Measurements from ENCODE around the gene DTNA. TPM values are rescaled to one million over a fixed set of nuclear protein-coding genes. Genes with fewer than 3 reads are reported as not detected.
A peak's percentile ranks its signal among the peaks of the same experiment; 100 is the strongest.

DTNA gene
- total RNA-seq, 4 donors from 2014 or later = 26.1 to 58.3 (median 40.3) TPM

GRCh38 chr18:34841891-34842290 lies 131.8 kb downstream of the DTNA start:
- Histone ChIP-seq H3K4me3 (no peak overlapping the region), H3K36me3 (no peaks in the 10 kb centered on the region), H3K27me3 (no peaks in the 10 kb centered on the region), H3K9me3 (no peaks in the 10 kb centered on the region), H3K27ac (no peak overlapping the region), H3K4me1 (peaks cover 0 to 10% (median 5%) of the 10 kb centered on the region in 4 donors)
- no peak for DNase-seq (ENCODE audit: low spot score in 2 of 2)
- no peak for TF ChIP-seq EP300 (IDR thresholded peaks at IDR 0.05)
- TF ChIP-seq CTCF (IDR thresholded peaks at IDR 0.05) = no peak
- no peak for TF ChIP-seq POLR2A (IDR thresholded peaks at IDR 0.05)

- no peak for TF ChIP-seq POLR2A (IDR thresholded peaks at IDR 0.05)
- H3K27me3 ChIP-seq = no peaks in the 10 kb centered on the region
- no peaks in the 10 kb centered on the region for H3K9me3 ChIP-seq
- H3K36me3 ChIP-seq = no peaks in the 10 kb centered on the region
- no peak overlapping the region for H3K4me3 ChIP-seq
- H3K27ac ChIP-seq = no peak overlapping the region
- no peaks in the 10 kb centered on the region for H3K4me1 ChIP-seq
- no peak for DNase-seq (ENCODE audit: low spot score in 2 of 2)
- WGBS, 2 donors = 89 to 94% methylated on average over 1 of the region's 1 CpG
Observed at GRCh38 chr18:34844072-34844471, 134.0 kb downstream of the DTNA start.

GRCh38 chr18:34844732-34845459 lies 134.8 kb downstream of the DTNA start:
- H3K4me1 ChIP-seq = no peaks in the 10 kb centered on the region
- no peak for DNase-seq (ENCODE audit: low spot score in 2 of 2)
- H3K36me3 ChIP-seq = no peaks in the 10 kb centered on the region
- no peak overlapping the region for H3K4me3 ChIP-seq
- TF ChIP-seq CTCF (IDR thresholded peaks at IDR 0.05) (no peak), EP300 (IDR thresholded peaks at IDR 0.05) (peak in 1 of 2 donors; percentile 8)
- no peaks in the 10 kb centered on the region for H3K27me3 ChIP-seq
- no peak overlapping the region for H3K27ac ChIP-seq
- no peaks in the 10 kb centered on the region for H3K9me3 ChIP-seq
- WGBS, 2 donors = 46 to 47% methylated on average over 5 of the region's 5 CpGs

- no peak overlapping the region for H3K27ac ChIP-seq
- no peak overlapping the region for H3K4me3 ChIP-seq
- DNase-seq (ENCODE audit: low spot score in 2 of 2) = no peak
- H3K36me3 ChIP-seq = no peaks in the 10 kb centered on the region
- TF ChIP-seq CTCF (IDR thresholded peaks at IDR 0.05) (no peak), EP300 (IDR thresholded peaks at IDR 0.05) (no peak), POLR2A (IDR thresholded peaks at IDR 0.05) (no peak)
- no peaks in the 10 kb centered on the region for H3K27me3 ChIP-seq
- H3K4me1 ChIP-seq = no peaks in the 10 kb centered on the region
- no peaks in the 10 kb centered on the region for H3K9me3 ChIP-seq
Observed at GRCh38 chr18:34847408-34847807, 137.3 kb downstream of the DTNA start.

- H3K4me3 ChIP-seq = no peak overlapping the region
- H3K4me1 ChIP-seq = no peaks in the 10 kb centered on the region
- TF ChIP-seq POLR2A (IDR thresholded peaks at IDR 0.05) (no peak), EP300 (IDR thresholded peaks at IDR 0.05) (no peak), CTCF (IDR thresholded peaks at IDR 0.05) (no peak)
- H3K9me3 ChIP-seq = no peaks in the 10 kb centered on the region
- H3K36me3 ChIP-seq = no peaks in the 10 kb centered on the region
- 57 to 59% methylated on average over 5 of the region's 5 CpGs for WGBS, 2 donors
- DNase-seq (ENCODE audit: low spot score in 2 of 2) = no peak
- no peak overlapping the region for H3K27ac ChIP-seq
- H3K27me3 ChIP-seq = no peaks in the 10 kb centered on the region
Observed at GRCh38 chr18:34848156-34848555, 138.1 kb downstream of the DTNA start.

- Histone ChIP-seq H3K4me1 (no peaks in the 10 kb centered on the region), H3K9me3 (no peaks in the 10 kb centered on the region), H3K4me3 (no peak overlapping the region), H3K27me3 (no peaks in the 10 kb centered on the region), H3K36me3 (no peaks in the 10 kb centered on the region), H3K27ac (no peak overlapping the region)
- 69 to 78% methylated on average over 3 of the region's 3 CpGs for WGBS, 2 donors
- no peak for DNase-seq (ENCODE audit: low spot score in 2 of 2)
- TF ChIP-seq EP300 (IDR thresholded peaks at IDR 0.05) (no peak), CTCF (IDR thresholded peaks at IDR 0.05) (no peak), POLR2A (IDR thresholded peaks at IDR 0.05) (no peak)
Observed at GRCh38 chr18:34848695-34849094, 138.6 kb downstream of the DTNA start.
